ENCODE results near the gene ZWILCH. TPM values are rescaled to one million over a fixed set of nuclear protein-coding genes. Genes with fewer than 3 reads are reported as not detected.

Gene ZWILCH
- polyA plus RNA-seq, 1 of the 3 experiments (the other 2 are of a cell fraction): 8.2 TPM

DNA sequence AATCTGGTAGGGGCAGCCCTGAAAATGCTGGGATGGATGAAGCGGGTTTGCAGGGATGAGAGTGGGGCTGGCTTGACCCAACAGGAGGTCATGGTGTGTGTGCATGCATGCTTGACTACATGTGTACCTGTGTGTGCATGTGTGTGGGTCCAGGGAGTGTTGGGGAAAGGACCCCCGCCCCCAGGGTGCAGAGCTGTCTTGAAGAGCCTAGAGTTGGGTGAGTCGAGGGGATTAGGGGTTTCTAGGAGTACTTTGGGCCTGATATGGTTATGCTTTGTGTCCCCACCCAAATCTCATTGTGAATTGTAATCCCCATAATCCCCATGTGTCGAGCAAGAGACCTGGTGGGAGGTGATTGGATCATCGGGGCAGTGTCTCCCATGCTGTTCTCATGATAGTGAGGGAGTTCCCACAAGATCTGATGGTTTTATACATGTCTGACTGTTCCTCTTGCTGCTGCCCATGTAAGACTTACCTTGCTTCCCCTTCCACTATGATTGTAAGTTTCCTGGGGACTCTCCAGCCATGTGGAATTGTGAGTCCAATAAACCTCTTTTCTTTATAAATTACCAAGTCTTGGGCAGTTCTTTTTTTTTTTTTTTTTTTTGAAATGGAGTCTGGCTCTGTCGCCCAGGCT, 65.8 kb downstream of the ZWILCH start:
- Histone ChIP-seq H2AFZ (ENCODE audit: low read depth) (no peak overlapping the region), H3K9me2 (no peaks in the 10 kb centered on the region), H3F3A (replicated peaks; ENCODE audit: insufficient read depth) (no peaks in the 10 kb centered on the region), H3K4me1 (ENCODE audit: control insufficient read depth in 1 of 2, insufficient read depth in 2 of 2, low read depth in 1 of 2, low read length in 1 of 2) (peaks cover 0 to 3% of the 10 kb centered on the region in 2 experiments; a peak in 2 of 4 replicates), H4K20me1 (ENCODE audit: insufficient read depth) (no peaks in the 10 kb centered on the region), H3K27ac (ENCODE audit: low read depth in 2 of 2, low read length in 1 of 2) (no peak overlapping the region), H3K79me2 (ENCODE audit: insufficient read depth) (no peaks in the 10 kb centered on the region), H3K4me3 (ENCODE audit: low read depth in 2 of 2, low read length in 1 of 2) (no peak overlapping the region), H3K9me3 (no peaks in the 10 kb centered on the region), H3K36me3 (replicated peaks in 1 of 2; ENCODE audit: control insufficient read depth in 1 of 2, insufficient read depth in 2 of 2, low read length in 1 of 2) (no peaks in the 10 kb centered on the region), H3K27me3 (ENCODE audit: insufficient read depth) (no peaks in the 10 kb centered on the region), H3K9ac (no peak overlapping the region), H3K4me2 (no peak overlapping the region)
- POLR2A ChIA-PET: no interaction called here
- TF ChIP-seq EZH2phosphoT487 (IDR thresholded peaks at IDR 0.05; ENCODE audit: borderline replicate concordance, low read depth): no peak
- TF ChIP-seq FOSL2 (IDR thresholded peaks at IDR 0.05; ENCODE audit: borderline replicate concordance, low read depth): no peak
- no peak for TF ChIP-seq MXI1 (IDR thresholded peaks at IDR 0.05; ENCODE audit: low read depth, low read length)
- TF ChIP-seq MEF2A (IDR thresholded peaks at IDR 0.05; ENCODE audit: borderline replicate concordance, low read depth): no peak
- TF ChIP-seq, protein P1, sequence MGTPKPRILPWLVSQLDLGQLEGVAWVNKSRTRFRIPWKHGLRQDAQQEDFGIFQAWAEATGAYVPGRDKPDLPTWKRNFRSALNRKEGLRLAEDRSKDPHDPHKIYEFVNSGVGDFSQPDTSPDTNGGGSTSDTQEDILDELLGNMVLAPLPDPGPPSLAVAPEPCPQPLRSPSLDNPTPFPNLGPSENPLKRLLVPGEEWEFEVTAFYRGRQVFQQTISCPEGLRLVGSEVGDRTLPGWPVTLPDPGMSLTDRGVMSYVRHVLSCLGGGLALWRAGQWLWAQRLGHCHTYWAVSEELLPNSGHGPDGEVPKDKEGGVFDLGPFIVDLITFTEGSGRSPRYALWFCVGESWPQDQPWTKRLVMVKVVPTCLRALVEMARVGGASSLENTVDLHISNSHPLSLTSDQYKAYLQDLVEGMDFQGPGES (IDR thresholded peaks at IDR 0.05; ENCODE audit: low read depth, low read length): no peak
- no peak for TF ChIP-seq EP300 (IDR thresholded peaks at IDR 0.05; ENCODE audit: borderline replicate concordance in 1 of 2, low read depth in 1 of 2, low read length in 1 of 2)
- no peak for TF ChIP-seq RXRA (IDR thresholded peaks at IDR 0.05; ENCODE audit: borderline replicate concordance, low read depth)
- TF ChIP-seq FOXM1 (IDR thresholded peaks at IDR 0.05; ENCODE audit: low read depth): no peak
- TF ChIP-seq FOXJ3 (CRISPR knock-in tag; IDR thresholded peaks at IDR 0.05): no peak
- WGBS (ENCODE audit: low lambda C conversion rate): 67% methylated on average over 6 of the region's 6 CpGs
- no peak for DNase-seq
- CTCF ChIA-PET: interaction anchor here (1.2 kb wide), 1 partner anchor 20 kb away, joined by 3 read pairs; no protein-coding TSS in a partner anchor

DNA sequence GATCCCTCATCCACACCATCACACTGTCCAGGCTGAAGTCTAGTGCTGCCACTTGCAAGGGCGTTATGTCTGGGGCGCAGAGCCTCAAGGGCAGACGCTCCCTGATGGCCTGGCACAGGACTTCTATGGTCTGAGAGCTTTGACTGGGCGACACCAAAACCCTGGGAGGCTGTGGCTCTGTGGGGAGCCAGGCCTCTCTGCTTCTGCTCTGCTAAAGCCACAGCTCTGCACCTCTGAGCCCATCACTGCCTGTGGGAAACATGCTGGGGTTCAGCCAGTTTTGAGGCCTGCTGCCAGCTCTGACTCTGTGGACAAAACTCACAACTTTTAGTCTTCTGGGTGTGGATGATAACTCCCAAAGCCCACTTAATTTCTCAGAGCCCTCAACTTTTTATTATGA, 67.0 kb downstream of the ZWILCH start:
- CTCF ChIA-PET: interaction anchor here (1.1 to 1.2 kb wide), 2 partner anchors 19 to 32 kb away, joined by 3 read pairs; no protein-coding TSS in a partner anchor
- no CpG with 5 or more reads among the region's 4 CpGs for WGBS (ENCODE audit: low lambda C conversion rate)
- POLR2A ChIA-PET: no interaction called here

More for the DNA sequence above, 67.0 kb downstream of the ZWILCH start:
- Histone ChIP-seq H3K9ac (no peak overlapping the region), H3K36me3 (replicated peaks in 1 of 2; ENCODE audit: control insufficient read depth in 1 of 2, insufficient read depth in 2 of 2, low read length in 1 of 2) (no peaks in the 10 kb centered on the region), H3F3A (replicated peaks; ENCODE audit: insufficient read depth) (no peaks in the 10 kb centered on the region), H4K20me1 (ENCODE audit: insufficient read depth) (no peaks in the 10 kb centered on the region), H3K9me3 (no peaks in the 10 kb centered on the region), H3K9me2 (no peaks in the 10 kb centered on the region), H3K4me2 (no peak overlapping the region), H3K4me1 (ENCODE audit: control insufficient read depth in 1 of 2, insufficient read depth in 2 of 2, low read depth in 1 of 2, low read length in 1 of 2) (peaks cover 0 to 3% of the 10 kb centered on the region in 2 experiments; a peak in 1 of 4 replicates), H3K27me3 (ENCODE audit: insufficient read depth) (no peaks in the 10 kb centered on the region), H3K27ac (ENCODE audit: low read depth in 2 of 2, low read length in 1 of 2) (no peak overlapping the region), H3K4me3 (ENCODE audit: low read depth in 2 of 2, low read length in 1 of 2) (no peak overlapping the region), H3K79me2 (ENCODE audit: insufficient read depth) (no peaks in the 10 kb centered on the region), H2AFZ (ENCODE audit: low read depth) (no peak overlapping the region)
- DNase-seq: peak; percentile 43
- no peak for TF ChIP-seq POLR2AphosphoS5 (IDR thresholded peaks at IDR 0.05; ENCODE audit: low read depth, low read length)
- no peak for TF ChIP-seq MXI1 (IDR thresholded peaks at IDR 0.05; ENCODE audit: low read depth, low read length)
